Activated naive CD4-positive, alpha-beta T cell treated with anti-CD3 and anti-CD28 coated beads, Interleukin-2, amount 50 U/mL, for 16 hours (primary cell): Measurements from ENCODE around the gene SPTLC1.

ENCODE experiments used
- DNase-seq: peaks from one replicate; pipeline ENCODE4 v3.0.0-alpha.2; 2020

The SPTLC1 gene

GRCh38 chr9:92077888-92078287, 37.3 kb downstream of the SPTLC1 start:
- no peak for DNase-seq

DNA sequence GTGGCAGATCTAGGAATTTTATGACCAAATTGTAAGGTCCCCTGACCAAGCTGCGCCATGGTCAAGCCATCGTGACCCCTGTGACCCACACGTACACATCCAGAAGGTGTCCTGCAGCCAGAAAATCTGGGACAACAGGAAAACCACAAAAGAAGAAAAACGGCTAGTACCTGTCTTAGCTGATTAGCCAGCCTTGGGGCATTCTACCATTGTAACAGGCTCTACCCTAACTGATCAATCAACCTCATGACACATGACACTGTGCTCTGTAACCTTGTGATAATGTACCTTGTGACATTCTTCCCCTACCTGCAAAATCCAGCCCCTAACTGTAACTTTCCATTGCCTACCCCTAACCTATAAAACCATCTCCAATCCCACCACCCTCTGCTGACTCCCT, 43.6 kb downstream of the SPTLC1 start:
- no peak for DNase-seq

DNA sequence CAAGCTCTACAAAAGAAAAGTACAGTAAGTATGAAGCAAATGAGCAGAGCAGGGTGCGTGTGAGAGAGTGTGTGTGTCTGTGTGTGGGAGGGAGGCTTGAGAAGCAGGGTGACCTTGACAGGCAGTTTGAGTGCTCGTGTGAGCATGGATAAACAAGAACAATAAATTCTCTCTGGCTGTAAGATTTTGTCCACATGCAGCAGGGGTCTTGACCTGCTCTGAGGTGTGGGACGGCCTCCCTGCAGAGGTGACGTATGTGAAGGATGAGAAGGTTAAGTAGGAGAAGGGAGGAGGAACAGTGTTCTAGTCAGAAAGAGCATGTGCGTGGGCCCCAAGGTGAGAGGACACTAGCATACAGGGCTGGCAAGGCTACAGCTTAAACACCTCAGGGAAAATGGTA, 49.0 kb downstream of the SPTLC1 start:
- no peak for DNase-seq

GRCh38 chr9:92064711-92065110, 50.5 kb downstream of the SPTLC1 start:
- no peak for DNase-seq

GRCh38 chr9:92061184-92061583, 54.0 kb downstream of the SPTLC1 start:
- DNase-seq: no peak

GRCh38 chr9:92059661-92060060, 55.6 kb downstream of the SPTLC1 start:
- DNase-seq: no peak

GRCh38 chr9:92058723-92059444, 56.3 kb downstream of the SPTLC1 start:
- DNase-seq: no peak

- DNase-seq: no peak
These were observed 57.2 kb downstream of the SPTLC1 start for GRCh38 chr9:92058026-92058425.

- DNase-seq: no peak
These were observed 58.0 kb downstream of the SPTLC1 start for GRCh38 chr9:92057226-92057625.

DNA sequence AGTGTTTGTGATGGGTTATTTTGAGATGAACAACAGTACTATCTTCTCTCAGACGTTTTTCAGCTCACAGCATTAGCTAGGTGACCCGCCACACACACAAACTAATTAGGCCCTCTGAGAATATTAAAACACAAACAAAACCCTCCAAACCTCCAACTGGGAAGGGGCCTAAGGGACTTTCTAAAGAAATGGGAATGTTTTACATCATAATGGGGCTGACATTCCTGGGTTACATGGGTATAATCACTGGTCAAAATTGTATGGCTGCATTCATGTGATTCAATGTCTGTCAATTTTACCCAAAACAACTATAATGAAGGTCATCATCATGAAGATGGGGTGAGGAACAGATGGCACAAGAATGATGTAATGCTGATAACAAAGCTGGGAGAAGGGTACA, 59.6 kb downstream of the SPTLC1 start:
- no peak for DNase-seq

GRCh38 chr9:92048924-92049625, 66.1 kb downstream of the SPTLC1 start:
- DNase-seq: no peak

DNA sequence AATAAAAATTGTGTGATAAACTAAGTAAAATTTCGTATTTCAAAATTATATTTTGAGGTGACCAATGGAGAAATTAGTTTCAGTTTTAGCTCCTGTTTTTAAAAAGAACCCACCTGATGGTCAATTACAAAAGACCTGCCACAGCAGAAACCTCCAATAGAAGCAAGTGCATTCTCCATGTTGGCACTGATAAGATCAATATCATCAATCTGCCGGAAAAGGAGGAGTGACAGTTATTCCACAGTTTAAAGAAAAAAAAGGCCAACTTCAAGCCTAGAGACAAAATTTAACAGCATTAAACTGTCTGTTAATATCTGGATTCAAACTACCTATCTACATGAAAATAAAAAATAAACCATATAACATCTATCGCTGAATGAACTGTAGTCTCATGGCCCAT, 67.7 kb downstream of the SPTLC1 start:
- DNase-seq: no peak

- DNase-seq: no peak
These were observed 68.5 kb downstream of the SPTLC1 start for GRCh38 chr9:92046676-92047075.

DNA sequence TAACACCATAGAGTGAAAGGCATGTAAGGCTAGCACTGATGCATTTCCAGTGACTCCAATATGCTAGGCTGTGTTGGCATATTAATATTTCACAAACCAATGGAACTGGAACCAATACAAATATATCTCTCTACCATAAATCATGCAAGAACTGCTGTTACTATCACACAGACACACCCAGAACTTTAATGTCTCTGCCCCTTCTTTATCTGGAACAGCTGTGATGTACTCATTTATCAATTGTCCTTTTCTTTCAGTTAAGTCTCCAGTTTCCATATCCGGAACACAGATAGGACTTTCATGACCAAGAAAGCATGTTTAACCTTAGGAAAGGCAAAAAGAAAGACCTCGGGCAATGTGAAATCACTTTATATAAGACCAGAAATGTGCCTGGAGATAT, 70.3 kb downstream of the SPTLC1 start:
- no peak for DNase-seq

DNA sequence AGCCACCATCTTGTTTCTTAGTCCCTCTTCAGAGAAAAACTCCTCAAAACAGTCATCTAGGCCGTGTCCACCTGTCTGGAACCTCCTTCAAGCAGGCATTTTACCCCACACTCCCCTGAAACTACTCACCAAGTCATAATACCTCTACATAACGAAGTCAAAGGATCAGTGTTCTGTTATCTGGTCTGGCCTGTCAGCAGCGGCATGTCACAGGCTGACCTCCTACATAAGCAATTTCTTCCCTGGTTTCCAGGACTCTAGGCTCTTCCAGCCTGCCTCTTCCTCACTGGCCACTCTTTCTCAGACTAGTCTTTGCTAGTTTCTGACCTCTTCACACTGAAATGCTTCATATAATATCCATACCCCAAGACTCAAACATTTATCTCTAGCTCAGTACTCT, 72.2 kb downstream of the SPTLC1 start:
- no peak for DNase-seq

GRCh38 chr9:92042260-92042659, 73.0 kb downstream of the SPTLC1 start:
- no peak for DNase-seq

GRCh38 chr9:92036756-92037155, 78.5 kb downstream of the SPTLC1 start:
- DNase-seq: no peak

- no peak for DNase-seq
These were observed 78.8 kb downstream of the SPTLC1 start for GRCh38 chr9:92036411-92036746.

- DNase-seq: no peak
These were observed 79.4 kb downstream of the SPTLC1 start for GRCh38 chr9:92035687-92036410.

- DNase-seq: no peak
These were observed 80.1 kb downstream of the SPTLC1 start for GRCh38 chr9:92035146-92035545.

DNA sequence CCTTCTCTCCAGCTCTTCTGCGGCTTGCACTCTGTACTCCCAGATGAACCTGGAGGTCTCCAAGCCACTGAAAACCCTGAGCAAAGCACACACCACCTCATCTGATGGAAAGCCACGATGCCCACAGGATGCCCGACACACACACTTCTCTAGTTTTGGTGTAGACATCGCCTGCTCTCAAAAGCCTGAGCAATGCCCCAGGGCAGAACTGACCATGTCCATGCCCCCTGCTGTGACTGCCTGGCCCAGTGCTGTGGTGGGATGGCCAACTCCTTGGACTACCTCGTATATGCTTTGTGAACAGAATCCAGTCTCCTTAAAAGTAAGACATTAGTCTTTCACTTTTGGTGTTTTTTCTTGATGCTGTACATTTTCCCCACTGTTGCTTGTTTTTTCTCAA, 81.2 kb downstream of the SPTLC1 start:
- DNase-seq: no peak

DNA sequence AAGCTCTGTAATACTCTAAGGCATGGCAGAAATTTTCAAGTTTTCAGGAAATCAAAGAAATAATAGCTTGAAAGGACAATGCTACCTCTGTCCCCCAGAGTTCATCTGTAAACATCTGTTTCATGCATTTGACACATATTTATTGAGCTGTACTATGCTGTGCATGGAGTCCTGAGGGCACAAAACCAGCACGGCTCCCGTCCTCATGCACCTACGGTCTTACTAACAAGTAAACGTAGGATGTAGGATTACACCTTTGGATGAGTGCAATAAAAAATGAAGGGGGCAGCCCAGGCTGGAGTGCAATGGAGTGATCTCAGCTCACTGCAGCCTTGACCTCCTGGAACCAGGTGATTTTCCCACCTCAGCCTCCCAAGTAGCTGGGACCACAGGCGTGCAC, 81.9 kb downstream of the SPTLC1 start:
- DNase-seq: no peak

GRCh38 chr9:92032891-92033290, 82.3 kb downstream of the SPTLC1 start:
- no peak for DNase-seq

- DNase-seq: no peak
These were observed 84.8 kb downstream of the SPTLC1 start for GRCh38 chr9:92030367-92030766.
